NB4 (cell line): Measurements from ENCODE around the gene MSI2.
A peak's percentile ranks its signal among the peaks of the same experiment; 100 is the strongest.

Experiments used
- DNase-seq: peaks from one replicate; pipeline ENCODE4 v3.0.0; 2010; ENCODE audit warnings: low read depth
- H3K4me3 ChIP-seq: one replicate; pipeline ENCODE4 v1.5.1; 2011; ENCODE audit warnings: mild to moderate bottlenecking, low read depth, low read length, moderate library complexity
- CTCF ChIP-seq: IDR thresholded peaks from one replicate; pipeline ENCODE4 v1.5.1; 2012; ENCODE audit warnings: low read depth, low read length
- MAX ChIP-seq: IDR thresholded peaks from 2 replicates; pipeline ENCODE4 v1.6.1; 2011; ENCODE audit warnings: low read depth, low read length
- MYC ChIP-seq: IDR thresholded peaks from 2 replicates; pipeline ENCODE4 v1.6.1; 2011; ENCODE audit warnings: low read depth, low read length
- POLR2A ChIP-seq: IDR thresholded peaks from 2 replicates; pipeline ENCODE4 v1.6.1; 2011; ENCODE audit warnings: mild to moderate bottlenecking; ENCODE audit not compliant: insufficient read length; ENCODE audit errors: extremely low read depth

Gene MSI2

GRCh38 chr17:57639381-57639780, 383.1 kb downstream of the MSI2 start:
- TF ChIP-seq POLR2A (no peak), MAX (no peak), CTCF (no peak), MYC (no peak)
- no peak overlapping the region for H3K4me3 ChIP-seq
- DNase-seq, result no peak

GRCh38 chr17:57640079-57640478, 383.8 kb downstream of the MSI2 start:
- no peak for TF ChIP-seq MAX
- TF ChIP-seq POLR2A, result no peak
- no peak for TF ChIP-seq MYC
- TF ChIP-seq CTCF, result no peak
- DNase-seq, result no peak
- no peak overlapping the region for H3K4me3 ChIP-seq

- TF ChIP-seq POLR2A (no peak), CTCF (no peak), MAX (no peak), MYC (no peak)
- H3K4me3 ChIP-seq, result no peak overlapping the region
- no peak for DNase-seq
Measured at GRCh38 chr17:57641761-57642160, 385.4 kb downstream of the MSI2 start.

GRCh38 chr17:57643062-57643461, 386.7 kb downstream of the MSI2 start:
- no peak for DNase-seq
- no peak for TF ChIP-seq CTCF
- TF ChIP-seq MYC, result no peak
- no peak for TF ChIP-seq POLR2A
- H3K4me3 ChIP-seq, result no peak overlapping the region

- DNase-seq, result no peak
- TF ChIP-seq MYC, result no peak
- H3K4me3 ChIP-seq, result no peak overlapping the region
Measured at GRCh38 chr17:57644326-57644725, 388.0 kb downstream of the MSI2 start.

GRCh38 chr17:57645950-57646665, 389.8 kb downstream of the MSI2 start:
- peak; percentile 91 for DNase-seq
- TF ChIP-seq MAX, result no peak
- TF ChIP-seq CTCF, result no peak
- no peak for TF ChIP-seq MYC
- TF ChIP-seq POLR2A, result no peak
- no peak overlapping the region for H3K4me3 ChIP-seq
